GM21526 (cell line): Measurements from ENCODE around the gene DUS3L.

Experiments
- ATAC-seq: cut with Tn5 transposase; IDR thresholded peaks from one replicate; pipeline ENCODE4 v1.9.1; 2021; ENCODE audit warnings: moderate library complexity; ENCODE audit not compliant: unreplicated experiment, low FRiP score

The DUS3L gene

GRCh38 chr19:5801796-5802619, 11.0 kb upstream of the DUS3L start:
- no peak for ATAC-seq

- no peak for ATAC-seq
These were observed 9.7 kb upstream of the DUS3L start for GRCh38 chr19:5800361-5801270.

GRCh38 chr19:5799247-5800241, 8.6 kb upstream of the DUS3L start:
- no peak for ATAC-seq

- no peak for ATAC-seq
These were observed 7.3 kb upstream of the DUS3L start for GRCh38 chr19:5798244-5798643.

GRCh38 chr19:5795382-5795919, 4.5 kb upstream of the DUS3L start:
- no peak for ATAC-seq

- no peak for ATAC-seq
These were observed 2.2 kb upstream of the DUS3L start for GRCh38 chr19:5793188-5793587.

- no peak for ATAC-seq
These were observed 1.3 kb upstream of the DUS3L start for GRCh38 chr19:5792224-5792623.

- no peak for ATAC-seq
These were observed 941 bp downstream of the DUS3L start for GRCh38 chr19:5789886-5790558.

GRCh38 chr19:5789351-5789761, 1.6 kb downstream of the DUS3L start:
- no peak for ATAC-seq

- no peak for ATAC-seq
These were observed 2.5 kb downstream of the DUS3L start for GRCh38 chr19:5788422-5788821.

GRCh38 chr19:5787409-5788182, 3.4 kb downstream of the DUS3L start:
- ATAC-seq, result no peak

GRCh38 chr19:5786593-5787408, 4.2 kb downstream of the DUS3L start:
- ATAC-seq, result no peak

GRCh38 chr19:5785423-5785822, 5.5 kb downstream of the DUS3L start:
- no peak for ATAC-seq

GRCh38 chr19:5784581-5785147, 6.3 kb downstream of the DUS3L start, which contains the start of gene PRR22:
Gene PRR22 (minus strand): TSS chr19:5784746. CDS start chr19:5784660, 86 bp downstream.
- ATAC-seq, result no peak

GRCh38 chr19:5782945-5783919, 7.7 kb downstream of the DUS3L start:
- no peak for ATAC-seq

- ATAC-seq, result no peak
These were observed 8.6 kb downstream of the DUS3L start for GRCh38 chr19:5782322-5782721.
